ENCODE measurements around the gene SCFD1.

- TF ChIP-seq, protein P1, sequence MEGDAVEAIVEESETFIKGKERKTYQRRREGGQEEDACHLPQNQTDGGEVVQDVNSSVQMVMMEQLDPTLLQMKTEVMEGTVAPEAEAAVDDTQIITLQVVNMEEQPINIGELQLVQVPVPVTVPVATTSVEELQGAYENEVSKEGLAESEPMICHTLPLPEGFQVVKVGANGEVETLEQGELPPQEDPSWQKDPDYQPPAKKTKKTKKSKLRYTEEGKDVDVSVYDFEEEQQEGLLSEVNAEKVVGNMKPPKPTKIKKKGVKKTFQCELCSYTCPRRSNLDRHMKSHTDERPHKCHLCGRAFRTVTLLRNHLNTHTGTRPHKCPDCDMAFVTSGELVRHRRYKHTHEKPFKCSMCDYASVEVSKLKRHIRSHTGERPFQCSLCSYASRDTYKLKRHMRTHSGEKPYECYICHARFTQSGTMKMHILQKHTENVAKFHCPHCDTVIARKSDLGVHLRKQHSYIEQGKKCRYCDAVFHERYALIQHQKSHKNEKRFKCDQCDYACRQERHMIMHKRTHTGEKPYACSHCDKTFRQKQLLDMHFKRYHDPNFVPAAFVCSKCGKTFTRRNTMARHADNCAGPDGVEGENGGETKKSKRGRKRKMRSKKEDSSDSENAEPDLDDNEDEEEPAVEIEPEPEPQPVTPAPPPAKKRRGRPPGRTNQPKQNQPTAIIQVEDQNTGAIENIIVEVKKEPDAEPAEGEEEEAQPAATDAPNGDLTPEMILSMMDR (IDR thresholded peaks at IDR 0.05; ENCODE audit: low read length), result no peak
- no peak for TF ChIP-seq EZH2phosphoT487 (IDR thresholded peaks at IDR 0.05; ENCODE audit: low read length)
- TF ChIP-seq EZH2 (optimal IDR thresholded peaks at IDR 0.05; ENCODE audit: low read depth, low read length), result no peak
Observed at GRCh38 chr14:30648471-30648870, 26.4 kb downstream of the SCFD1 start.
